Measurements from ENCODE around the gene AGL.

GRCh38 chr1:99970713-99971255 lies 120.6 kb downstream of the AGL start:
- TF ChIP-seq CTCF (IDR thresholded peaks at IDR 0.05), result no peak
- no peak for TF ChIP-seq EZH2 (IDR thresholded peaks at IDR 0.05)
- no peak for TF ChIP-seq EZH2phosphoT487 (IDR thresholded peaks at IDR 0.05)

Measured in neural progenitor cell (in vitro differentiated cells).